NCI-H2196 treated with DMSO at 0.1 percent for 48 hours (cell line): ENCODE data around the gene TMEFF2.

Experiments
- DNase-seq: peaks from one replicate; lab custom pipeline; 2025; ENCODE audit not compliant: unreplicated experiment; lab: John Stamatoyannopoulos, UW

Gene TMEFF2

GRCh38 chr2:191908874-191909273 is 285.9 kb downstream of the TMEFF2 start:
- DNase-seq: no peak

- DNase-seq: no peak
These were observed 287.2 kb downstream of the TMEFF2 start for GRCh38 chr2:191907545-191907944.

- no peak for DNase-seq
These were observed 287.6 kb downstream of the TMEFF2 start for GRCh38 chr2:191907091-191907490.

GRCh38 chr2:191905336-191905735 is 289.4 kb downstream of the TMEFF2 start:
- DNase-seq: no peak

GRCh38 chr2:191901031-191901430 is 293.7 kb downstream of the TMEFF2 start:
- no peak for DNase-seq

GRCh38 chr2:191899410-191899809 is 295.3 kb downstream of the TMEFF2 start:
- no peak for DNase-seq
